GM18520 (cell line): ENCODE measurements around the gene MT1HL1.
"Not testable (repeated sequence)": the region's sequence is repeated elsewhere in the genome, so short reads cannot be mapped to it uniquely, and the experiment has no call there.

ENCODE experiments used
- ATAC-seq: cut with Tn5 transposase; IDR thresholded peaks from one replicate; pipeline ENCODE4 v1.9.1; 2021; ENCODE audit not compliant: unreplicated experiment

The MT1HL1 gene

GRCh38 chr1:236979149-236979900 is 24.9 kb downstream of the MT1HL1 start:
- no peak for ATAC-seq

DNA sequence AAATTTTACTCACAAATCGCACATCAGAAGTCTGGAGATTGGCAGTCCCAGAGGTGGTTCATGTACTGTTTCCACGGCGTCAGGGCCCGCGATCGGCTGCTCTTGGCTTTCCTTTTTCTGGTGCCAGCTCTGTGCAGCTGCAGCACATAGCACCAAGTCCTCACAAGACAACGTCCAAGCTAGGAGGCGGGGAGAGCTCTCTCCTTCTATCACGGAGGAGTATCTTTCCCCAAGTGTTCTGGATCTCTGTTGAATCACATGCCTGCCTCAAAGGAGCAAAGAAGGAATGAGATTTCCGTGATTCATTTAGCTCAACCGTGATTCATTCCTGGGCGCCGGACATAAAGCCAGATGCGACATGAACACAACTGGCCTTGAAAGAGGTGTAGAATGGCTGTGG is 25.5 kb downstream of the MT1HL1 start:
- no peak for ATAC-seq

DNA sequence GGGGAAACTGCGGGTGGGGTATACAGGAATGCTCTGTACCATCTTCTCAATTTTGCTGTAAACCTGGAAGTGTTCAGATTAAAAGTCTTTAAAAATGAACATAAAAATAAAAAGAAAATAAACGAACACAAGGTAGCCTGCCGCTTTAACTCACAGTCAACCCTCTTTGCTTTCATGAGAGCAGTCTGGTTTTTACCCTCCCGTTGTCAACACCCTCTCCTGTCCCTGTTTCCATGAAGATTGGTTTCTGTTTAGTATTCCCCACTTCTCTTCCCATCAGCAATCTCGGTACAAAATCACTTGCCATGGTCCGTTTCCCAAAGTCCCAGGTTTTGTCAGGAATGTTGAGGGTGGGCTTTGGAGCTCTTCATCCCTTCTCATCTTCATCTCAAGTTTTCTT is 28.8 kb downstream of the MT1HL1 start:
- no peak for ATAC-seq

GRCh38 chr1:236974025-236974424 is 30.2 kb downstream of the MT1HL1 start:
- not testable (repeated sequence) for ATAC-seq

DNA sequence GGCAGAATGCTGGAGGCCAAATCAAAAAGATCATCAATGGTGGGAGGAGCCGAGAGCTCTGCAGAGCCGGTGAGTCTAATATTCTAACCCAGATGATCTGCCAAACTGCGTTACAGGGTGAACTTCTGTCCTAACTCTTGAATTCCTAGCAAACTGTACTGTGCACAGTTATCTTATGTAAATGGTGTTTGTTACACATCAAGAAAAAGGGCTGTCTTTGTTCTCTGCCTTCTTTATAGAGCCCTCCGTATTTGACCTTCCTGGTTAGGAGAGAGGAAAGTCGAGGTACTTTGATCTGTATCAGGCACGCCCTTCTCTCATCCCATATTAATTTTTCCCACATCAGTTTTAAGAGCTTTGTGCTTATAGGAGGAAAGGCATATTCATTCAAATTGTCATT is 37.6 kb downstream of the MT1HL1 start:
- no peak for ATAC-seq

DNA sequence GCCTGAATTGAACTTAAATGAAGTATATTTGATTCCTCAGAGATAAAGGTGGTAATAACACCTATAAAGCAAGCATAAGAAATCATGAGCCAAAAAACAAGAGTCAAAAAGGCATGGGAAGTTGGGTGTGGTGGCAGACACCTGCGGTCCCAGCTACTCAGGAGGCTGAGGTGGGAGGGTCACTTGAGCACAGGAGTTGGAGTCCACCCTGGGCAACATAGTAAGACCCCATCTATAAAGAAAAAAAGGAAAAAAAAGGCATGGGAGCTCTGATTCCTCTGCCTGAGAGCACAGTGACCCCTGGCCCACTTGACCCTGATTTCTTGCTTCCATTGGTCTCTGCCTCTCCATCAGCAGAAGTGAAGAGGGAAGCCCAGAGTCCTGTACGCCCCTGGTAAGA is 40.3 kb downstream of the MT1HL1 start:
- no peak for ATAC-seq

DNA sequence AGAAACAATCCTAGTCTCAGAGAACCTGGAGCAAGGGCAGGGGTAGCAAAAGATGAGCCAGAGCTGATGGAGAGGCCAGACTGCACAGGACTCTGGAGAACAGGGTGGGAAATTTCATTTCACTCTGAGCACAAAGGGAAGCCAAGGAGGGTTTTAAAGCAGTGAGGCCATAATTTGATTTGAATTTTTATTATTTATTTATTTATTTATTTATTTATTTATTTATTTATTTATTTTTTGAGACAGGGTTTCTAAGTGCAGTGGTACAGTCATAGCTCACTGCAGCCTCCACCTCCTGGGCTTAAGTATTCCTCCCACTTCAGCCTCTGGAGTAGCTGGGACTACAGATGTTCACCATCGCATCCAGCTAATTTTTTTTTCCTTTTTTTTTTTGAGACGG is 45.1 kb downstream of the MT1HL1 start:
- no peak for ATAC-seq

DNA sequence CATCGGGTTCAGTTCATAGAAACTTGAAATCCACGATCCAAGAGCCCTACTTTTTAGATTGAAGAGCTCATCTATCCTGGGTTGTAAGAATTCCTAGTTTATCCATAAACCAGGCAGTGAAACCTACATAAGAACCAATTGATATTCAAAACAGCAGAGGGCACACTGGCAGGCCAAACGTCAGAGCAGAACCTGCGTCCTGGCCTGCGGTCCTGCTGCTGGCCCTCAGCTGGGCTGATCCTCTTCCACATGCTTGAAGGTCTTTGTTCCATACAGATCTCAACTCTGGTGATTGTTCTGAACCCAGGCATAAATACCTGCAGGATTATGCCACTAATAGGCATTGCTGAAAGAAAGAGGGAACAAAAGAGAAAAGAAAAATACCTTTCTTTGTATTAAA is 47.0 kb downstream of the MT1HL1 start:
- ATAC-seq, result no peak
